K562 (cell line): ENCODE measurements around the gene TAF4. TPM values are rescaled to one million over a fixed set of nuclear protein-coding genes. Genes with fewer than 3 reads are reported as not detected.

Experiments
- ATAC-seq: fragments of 200-7000 bp; cut with Tn5 transposase; 3 replicates; pipeline ENCODE4 v1.9.1; 2020; ENCODE audit warnings: moderate library complexity
- BruUV-seq: library from RNA; stranded (reverse); fragments of 400-500 nt; replicated peaks from 2 replicates; lab custom pipeline; 2021; lab: Mats Ljungman, UMichigan
- CTCF ChIA-PET: fragments of 300-600 bp; formaldehyde crosslinking; extraction: SDS; loops from one replicate; lab custom pipeline; 2021; ENCODE audit warnings: low intra/inter-chr PET ratio; lab: Yijun Ruan, JAX
- POLR2A ChIA-PET: fragments of 300-600, 350-650 bp; sonication (Branson Sonifier 250); formaldehyde crosslinking; extraction: SDS; loops from one replicate; lab custom pipeline; 2021; ENCODE audit warnings: antibody characterized with exemption, inconsistent platforms; lab: Yijun Ruan, JAX
- DNase-seq, 4 experiments: peaks; one replicate each; pipeline versions ENCODE4 v3.0.0 to v3.0.0-alpha.2; 2011 to 2018; ENCODE audit warnings: low spot score in 3 of 4, mixed read lengths in 3 of 4; ENCODE audit errors: extremely low read depth in 1 of 4
- FAIRE-seq: peaks from 2 replicates; lab custom pipeline; 2011; peaks lifted over from hg19 to GRCh38; lab: Jason Lieb, UNC
- H2AFZ ChIP-seq: 2 replicates; pipeline ENCODE4 v1.6.0; 2011; ENCODE audit warnings: low read depth, low read length, control low read depth, inconsistent platforms
- H3K27ac ChIP-seq: fragments of 200-600 bp; 3 replicates; pipeline ENCODE4 v1.8.0; 2011; ENCODE audit warnings: low read depth, mild to moderate bottlenecking, control low read depth, inconsistent platforms, low read length, moderate library complexity, mixed read lengths; ENCODE audit errors: extremely low read depth
- H3K27me3 ChIP-seq, 2 experiments: fragments of 300-600 bp in 1 of 2; 2 replicates in 1 of 2; 3 replicates in 1 of 2; pipeline versions ENCODE4 v1.6.0 to v1.8.0; 2011; ENCODE audit warnings: inconsistent platforms in 2 of 2, low read length in 2 of 2, mild to moderate bottlenecking in 1 of 2, mixed read lengths in 1 of 2, moderate library complexity in 1 of 2; ENCODE audit not compliant: control insufficient read depth in 2 of 2, insufficient read depth in 2 of 2
- H3K36me3 ChIP-seq: fragments of 300-600 bp; 3 replicates; pipeline ENCODE4 v1.8.0; 2011; ENCODE audit warnings: mild to moderate bottlenecking, low read length, inconsistent platforms; ENCODE audit not compliant: control insufficient read depth, insufficient read depth
- H3K4me1 ChIP-seq, 2 experiments: fragments of 200-600 bp in 1 of 2; replicated peaks in 1 of 2; 2 replicates in 1 of 2; 3 replicates in 1 of 2; pipeline versions ENCODE4 v1.5.1 to v1.8.0; 2011; ENCODE audit warnings: inconsistent platforms in 2 of 2, low read length in 2 of 2, mild to moderate bottlenecking in 1 of 2, mixed read lengths in 1 of 2, moderate library complexity in 1 of 2; ENCODE audit not compliant: control insufficient read depth in 2 of 2, insufficient read depth in 2 of 2
- H3K4me2 ChIP-seq: 2 replicates; pipeline ENCODE4 v1.6.1; 2011; ENCODE audit warnings: low read length, control low read depth, inconsistent platforms, mixed read lengths; ENCODE audit not compliant: insufficient read depth
- H3K4me3 ChIP-seq: fragments of 200-600 bp; sonication (generic), shearing (Covaris generic); 2 replicates; pipeline ENCODE4 v1.5.1; 2016; ENCODE audit warnings: control low read depth, inconsistent platforms
- H3K79me2 ChIP-seq: fragments of 200-600 bp; 3 replicates; pipeline ENCODE4 v1.8.0; 2011; ENCODE audit warnings: low read length, inconsistent platforms; ENCODE audit not compliant: control insufficient read depth, insufficient read depth
- H3K9ac ChIP-seq, 2 experiments: 2 replicates each; pipeline versions ENCODE4 v1.6.0 to v1.6.1; 2011; ENCODE audit warnings: low read depth in 2 of 2, low read length in 2 of 2, control low read depth in 1 of 2, inconsistent platforms in 1 of 2, mild to moderate bottlenecking in 1 of 2, mixed read lengths in 1 of 2; ENCODE audit not compliant: insufficient read depth in 1 of 2
- H3K9me1 ChIP-seq: one replicate; pipeline ENCODE4 v1.6.0; 2011; ENCODE audit warnings: inconsistent platforms, mild to moderate bottlenecking, low read length, moderate library complexity; ENCODE audit not compliant: control insufficient read depth, insufficient read depth
- H3K9me3 ChIP-seq: replicated peaks from 2 replicates; pipeline ENCODE4 v1.5.1; 2011; ENCODE audit warnings: low read depth, low read length, inconsistent platforms; ENCODE audit not compliant: control insufficient read depth, insufficient read depth
- H4K20me1 ChIP-seq: replicated peaks from 2 replicates; pipeline ENCODE4 v1.6.1; 2011; ENCODE audit warnings: low read length, inconsistent platforms, mixed read lengths; ENCODE audit not compliant: control insufficient read depth, insufficient read depth
- CCAR2 ChIP-seq: fragments of 200-400 bp; formaldehyde crosslinking; IDR thresholded peaks from 2 replicates; pipeline ENCODE4 v1.6.1; 2017; ENCODE audit warnings: mild to moderate bottlenecking, low read depth, low read length
- KHSRP ChIP-seq: fragments of 450-650 bp; IDR thresholded peaks from 2 replicates; pipeline ENCODE4 v1.6.1; 2017
- L3MBTL2 ChIP-seq: fragments of 450-650 bp; IDR thresholded peaks from 2 replicates; pipeline ENCODE4 v1.6.1; 2016; ENCODE audit warnings: mild to moderate bottlenecking, moderate library complexity
- NRF1 ChIP-seq, 2 experiments: fragments of 450-650 bp; IDR thresholded peaks in 1 of 2; conservative IDR thresholded peaks in 1 of 2; 2 replicates each; pipeline ENCODE4 v1.6.1; 2014; ENCODE audit warnings: mild to moderate bottlenecking in 2 of 2
- PPARD ChIP-seq: fragments of 250-450 bp; sonication (Bioruptor Pico); IDR thresholded peaks from 2 replicates; pipeline ENCODE4 v1.8.0; 2022; ENCODE audit warnings: inconsistent platforms, mild to moderate bottlenecking, moderate library complexity
- RBM25 ChIP-seq: fragments of 200-400 bp; formaldehyde crosslinking; IDR thresholded peaks from 2 replicates; pipeline ENCODE4 v1.6.1; 2018; ENCODE audit warnings: low read length, low read depth, moderate library complexity; ENCODE audit not compliant: severe bottlenecking
- SLC30A9 ChIP-seq: fragments of 250-450 bp; sonication (Bioruptor Pico); IDR thresholded peaks from 2 replicates; pipeline ENCODE4 v1.8.0; 2022; ENCODE audit warnings: mild to moderate bottlenecking, moderate library complexity
- SMARCE1 ChIP-seq: fragments of 450-650 bp; IDR thresholded peaks from 2 replicates; pipeline ENCODE4 v1.7.1; 2016; ENCODE audit warnings: mild to moderate bottlenecking
- ZBTB7A ChIP-seq: IDR thresholded peaks from 2 replicates; pipeline ENCODE4 v1.6.1; 2011; ENCODE audit warnings: low read depth, mild to moderate bottlenecking, low read length, moderate library complexity, borderline replicate concordance; ENCODE audit not compliant: control insufficient read depth
- ZNF143 ChIP-seq: sonication (generic); formaldehyde crosslinking; IDR thresholded peaks from 2 replicates; pipeline ENCODE4 v1.9.0; 2022; ENCODE audit warnings: mild to moderate bottlenecking, missing genetic modification reagents
- ZNF830 ChIP-seq: fragments of 250-450 bp; sonication (Bioruptor Pico); IDR thresholded peaks from 2 replicates; pipeline ENCODE4 v1.5.0; 2021; ENCODE audit warnings: mild to moderate bottlenecking
- WGBS: fragments of 100-300 bp; shearing (Covaris generic); methylation state at CpG from one replicate; pipeline ENCODE4 v1.1.6; 2016; ENCODE audit warnings: low coverage, mixed read lengths; ENCODE audit not compliant: insufficient coverage; ENCODE audit errors: missing lambda C conversion rate; 5-methylcytosine and 5-hydroxymethylcytosine counted together
- in situ Hi-C: fragments of 300-500 bp; cut with MboI; formaldehyde crosslinking; loops from 4 replicates; pipeline ENCODE4 v1.15.0; 2018; ENCODE audit warnings: inconsistent platforms, mixed read lengths
- intact Hi-C: fragments of 100-400 bp; cut with micrococcal nuclease; formaldehyde crosslinking; loops from 2 replicates; pipeline ENCODE4 v1.14.2; 2022
- polyA plus RNA-seq, 8 experiments: library from polyadenylated mRNA; depleted of rRNA in 4 of 8; stranded (reverse) in 5 of 8; unstranded in 3 of 8; fragments of >200 nt; fragmentation: Nextera tagmentation in 2 of 8; fragmentation: Illumina TruSeq in 1 of 8; extraction: Ambion mirVana in 2 of 8; extraction: Trizol in 1 of 8; gene quantifications; 2 replicates each; pipeline versions ENCODE4 v1.2.1 to v1.2.3, GENCODE V29; 2011 to 2014; ENCODE audit warnings: inconsistent platforms in 1 of 8, missing spikeins in 1 of 8
- total RNA-seq, 7 experiments: library from RNA; depleted of rRNA in 6 of 7; stranded (reverse); fragments of >200 nt in 6 of 7; fragmentation: Illumina TruSeq in 2 of 7; extraction: Trizol in 2 of 7; gene quantifications; 2 replicates each; pipeline versions ENCODE4 v1.2.1 to v1.2.3, GENCODE V29; 2011 to 2021; ENCODE audit warnings: low replicate concordance in 1 of 7
- TF ChIP-seq, protein P1 (sequence below): sonication (generic); formaldehyde crosslinking; IDR thresholded peaks from 2 replicates; pipeline ENCODE4 v1.9.0; 2022; ENCODE audit warnings: mild to moderate bottlenecking, missing genetic modification reagents
- TF ChIP-seq, protein P2 (sequence below): fragments of 450-650 bp; conservative IDR thresholded peaks from 2 replicates; pipeline ENCODE4 v1.6.1; 2016; ENCODE audit warnings: missing genetic modification characterization, low read depth, mild to moderate bottlenecking, control low read depth, missing compliant biosample characterization
- TF ChIP-seq, protein P3 (sequence below): fragments of 150-350 bp; conservative IDR thresholded peaks from 2 replicates; pipeline ENCODE4 v1.6.1; 2014; ENCODE audit warnings: low read length

TAF4 gene
- total and polyA plus RNA-seq, 9 of the 15 experiments (the other 6 are each of a cell fraction or from before 2014, with no cell fraction given), result 0.44 to 28.3 (median 5.6) TPM

DNA sequence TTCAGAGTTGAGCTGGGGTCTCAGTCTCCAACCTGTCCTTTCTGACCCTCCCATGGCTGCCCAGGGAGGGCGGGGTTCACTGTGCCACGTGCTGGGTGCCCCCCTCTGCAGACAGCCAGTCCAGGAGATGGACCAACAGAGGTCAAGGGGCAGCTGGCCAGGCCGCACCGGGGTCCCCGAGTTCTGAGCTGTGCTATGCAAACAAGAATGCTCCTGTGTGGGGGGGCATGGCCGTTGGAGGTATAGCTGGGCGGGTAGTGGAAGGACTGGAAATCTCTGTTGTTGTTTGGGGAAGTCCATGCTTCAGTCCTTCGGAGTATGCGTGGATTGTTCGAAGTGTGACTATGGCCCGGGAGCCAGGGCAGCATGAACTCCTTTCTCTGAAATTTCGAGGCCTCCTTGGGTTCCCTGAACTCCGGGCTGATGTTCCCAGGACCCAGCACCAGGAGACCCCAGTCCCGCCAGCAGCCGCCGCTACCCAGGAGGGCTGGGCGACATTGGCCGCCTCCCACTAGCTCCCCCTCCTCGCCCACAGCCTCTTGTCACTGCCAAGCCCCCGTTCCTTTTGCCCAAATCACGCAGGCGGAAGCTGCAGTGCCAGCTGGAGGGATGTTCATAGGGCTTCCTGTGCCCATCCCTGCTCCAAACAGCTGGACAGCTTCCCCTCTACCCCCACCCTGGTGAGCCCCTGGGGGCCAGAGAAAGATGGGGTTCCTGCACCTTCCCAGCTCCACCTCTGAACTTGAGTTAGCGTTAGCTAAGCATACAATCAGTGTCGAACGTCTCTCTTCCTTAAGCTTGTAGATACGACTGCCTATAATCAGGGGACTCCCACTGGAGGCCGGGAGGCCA lies 126.6 kb downstream of the TAF4 start (continued):
- TF ChIP-seq CCAR2 (no peak), NRF1 (conservative IDR thresholded peaks at IDR 0.05 in 1 of 2, IDR thresholded peaks at IDR 0.05 in 1 of 2) (no peak), KHSRP (no peak), RBM25 (no peak), SLC30A9 (CRISPR knock-in tag) (no peak)

DNA sequence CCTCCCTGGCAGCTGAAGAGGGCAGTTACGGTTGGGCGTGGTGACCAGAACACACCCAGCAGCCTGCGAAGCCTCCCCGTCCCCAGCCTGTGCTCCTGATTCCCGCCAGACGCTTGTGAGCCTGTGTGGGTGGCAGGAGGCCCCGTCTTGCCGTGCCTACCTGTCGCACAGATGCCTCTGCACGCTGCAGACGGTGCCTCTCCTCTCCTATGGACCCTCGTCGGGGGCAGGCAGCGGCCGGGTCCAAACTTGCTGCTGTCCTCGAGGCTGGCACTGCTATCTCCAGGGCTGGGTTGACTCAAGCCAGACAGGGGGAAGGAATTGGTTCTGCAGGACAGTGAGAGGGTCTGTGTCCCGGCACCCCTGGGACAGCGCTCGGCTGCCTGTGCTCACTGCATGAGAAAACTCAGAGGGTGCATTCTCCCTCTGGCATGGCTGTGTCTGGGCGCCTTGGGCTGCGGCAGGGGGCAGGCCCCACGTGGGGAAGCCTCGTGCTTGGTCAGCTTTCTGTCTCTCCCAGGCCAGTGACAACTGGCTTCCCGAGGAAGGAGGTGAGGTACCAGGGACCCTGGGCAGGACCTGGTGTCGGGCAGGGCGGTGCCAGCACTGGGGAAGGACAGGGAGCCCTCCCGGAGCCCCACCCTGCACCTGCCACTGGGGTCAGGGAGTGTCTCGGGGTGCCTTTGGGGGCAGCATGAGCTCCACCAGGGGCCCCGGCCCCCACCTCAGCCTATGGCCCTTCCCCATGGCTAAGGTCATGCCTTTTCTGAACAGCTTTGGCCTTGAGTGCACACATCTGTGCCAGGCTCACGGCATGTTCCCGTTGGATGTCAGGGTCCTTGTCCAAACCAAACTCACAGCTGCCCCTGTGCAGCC lies 127.5 kb downstream of the TAF4 start:
- Histone ChIP-seq H3K79me2 (no peaks in the 10 kb centered on the region), H3K9ac (no peak overlapping the region), H3K4me1 (peaks cover 0 to 18% of the 10 kb centered on the region in 2 experiments; a peak in 2 of 5 replicates), H4K20me1 (peaks cover 13% of the 10 kb centered on the region), H2AFZ (no peak overlapping the region), H3K4me2 (no peak overlapping the region), H3K9me1 (no peaks in the 10 kb centered on the region), H3K9me3 (no peaks in the 10 kb centered on the region), H3K4me3 (no peak overlapping the region), H3K27ac (no peak overlapping the region), H3K27me3 (peaks cover 14 to 44% of the 10 kb centered on the region in 2 experiments), H3K36me3 (no peaks in the 10 kb centered on the region)
- intact Hi-C loops (no loop called here), in situ Hi-C loops (no loop called here)
- BruUV-seq, result no TSS peak
- FAIRE-seq, result no peak
- WGBS, result 4% methylated on average over 25 of the region's 31 CpGs
- no peak for DNase-seq
- no peak; the same call in 2 of the 3 replicates for ATAC-seq
- ChIA-PET POLR2A (no interaction called here), CTCF (no interaction called here)
- TF ChIP-seq L3MBTL2 (no peak), SMARCE1 (no peak), PPARD (CRISPR knock-in tag) (no peak), ZBTB7A (no peak), ZNF830 (CRISPR knock-in tag) (no peak), ZNF143 (CRISPR knock-in tag) (no peak)
- TF ChIP-seq, protein P1, sequence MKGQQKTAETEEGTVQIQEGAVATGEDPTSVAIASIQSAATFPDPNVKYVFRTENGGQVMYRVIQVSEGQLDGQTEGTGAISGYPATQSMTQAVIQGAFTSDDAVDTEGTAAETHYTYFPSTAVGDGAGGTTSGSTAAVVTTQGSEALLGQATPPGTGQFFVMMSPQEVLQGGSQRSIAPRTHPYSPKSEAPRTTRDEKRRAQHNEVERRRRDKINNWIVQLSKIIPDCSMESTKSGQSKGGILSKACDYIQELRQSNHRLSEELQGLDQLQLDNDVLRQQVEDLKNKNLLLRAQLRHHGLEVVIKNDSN, result no peak
- TF ChIP-seq, protein P2, sequence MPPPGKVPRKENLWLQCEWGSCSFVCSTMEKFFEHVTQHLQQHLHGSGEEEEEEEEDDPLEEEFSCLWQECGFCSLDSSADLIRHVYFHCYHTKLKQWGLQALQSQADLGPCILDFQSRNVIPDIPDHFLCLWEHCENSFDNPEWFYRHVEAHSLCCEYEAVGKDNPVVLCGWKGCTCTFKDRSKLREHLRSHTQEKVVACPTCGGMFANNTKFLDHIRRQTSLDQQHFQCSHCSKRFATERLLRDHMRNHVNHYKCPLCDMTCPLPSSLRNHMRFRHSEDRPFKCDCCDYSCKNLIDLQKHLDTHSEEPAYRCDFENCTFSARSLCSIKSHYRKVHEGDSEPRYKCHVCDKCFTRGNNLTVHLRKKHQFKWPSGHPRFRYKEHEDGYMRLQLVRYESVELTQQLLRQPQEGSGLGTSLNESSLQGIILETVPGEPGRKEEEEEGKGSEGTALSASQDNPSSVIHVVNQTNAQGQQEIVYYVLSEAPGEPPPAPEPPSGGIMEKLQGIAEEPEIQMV (tag), result no peak
- TF ChIP-seq, protein P3, sequence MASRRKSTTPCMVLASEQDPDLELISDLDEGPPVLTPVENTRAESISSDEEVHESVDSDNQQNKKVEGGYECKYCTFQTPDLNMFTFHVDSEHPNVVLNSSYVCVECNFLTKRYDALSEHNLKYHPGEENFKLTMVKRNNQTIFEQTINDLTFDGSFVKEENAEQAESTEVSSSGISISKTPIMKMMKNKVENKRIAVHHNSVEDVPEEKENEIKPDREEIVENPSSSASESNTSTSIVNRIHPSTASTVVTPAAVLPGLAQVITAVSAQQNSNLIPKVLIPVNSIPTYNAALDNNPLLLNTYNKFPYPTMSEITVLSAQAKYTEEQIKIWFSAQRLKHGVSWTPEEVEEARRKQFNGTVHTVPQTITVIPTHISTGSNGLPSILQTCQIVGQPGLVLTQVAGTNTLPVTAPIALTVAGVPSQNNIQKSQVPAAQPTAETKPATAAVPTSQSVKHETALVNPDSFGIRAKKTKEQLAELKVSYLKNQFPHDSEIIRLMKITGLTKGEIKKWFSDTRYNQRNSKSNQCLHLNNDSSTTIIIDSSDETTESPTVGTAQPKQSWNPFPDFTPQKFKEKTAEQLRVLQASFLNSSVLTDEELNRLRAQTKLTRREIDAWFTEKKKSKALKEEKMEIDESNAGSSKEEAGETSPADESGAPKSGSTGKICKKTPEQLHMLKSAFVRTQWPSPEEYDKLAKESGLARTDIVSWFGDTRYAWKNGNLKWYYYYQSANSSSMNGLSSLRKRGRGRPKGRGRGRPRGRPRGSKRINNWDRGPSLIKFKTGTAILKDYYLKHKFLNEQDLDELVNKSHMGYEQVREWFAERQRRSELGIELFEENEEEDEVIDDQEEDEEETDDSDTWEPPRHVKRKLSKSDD, result no peak
